Muscle layer of colon (tissue), 2 donors: Measurements from ENCODE around the gene OR2W3.

ENCODE experiments used
- H3K27ac ChIP-seq: one replicate; pipeline ENCODE4 v1.7.0; 2013; ENCODE audit warnings: low read depth, mild to moderate bottlenecking, low read length, moderate library complexity
- H3K27me3 ChIP-seq, 2 donors: one replicate each; pipeline ENCODE4 v1.7.0; 2013; ENCODE audit warnings: low read length in 2 of 2, mild to moderate bottlenecking in 2 of 2; ENCODE audit not compliant: insufficient read depth in 2 of 2, control insufficient read depth in 1 of 2
- H3K36me3 ChIP-seq: one replicate; pipeline ENCODE4 v1.7.0; 2013; ENCODE audit warnings: mild to moderate bottlenecking, low read length; ENCODE audit not compliant: insufficient read depth
- H3K4me1 ChIP-seq: one replicate; pipeline ENCODE4 v1.7.0; 2013; ENCODE audit warnings: mild to moderate bottlenecking, low read length; ENCODE audit not compliant: insufficient read depth
- H3K4me3 ChIP-seq, 2 donors: one replicate each; pipeline ENCODE4 v1.7.0; 2013; ENCODE audit warnings: low read length in 2 of 2, low read depth in 1 of 2, mild to moderate bottlenecking in 1 of 2, moderate library complexity in 1 of 2
- H3K9ac ChIP-seq: one replicate; pipeline ENCODE4 v1.7.0; 2013; ENCODE audit warnings: low read length
- H3K9me3 ChIP-seq: one replicate; pipeline ENCODE4 v1.7.0; 2013; ENCODE audit warnings: mild to moderate bottlenecking, low read length
- donor health status: abdominal sarcoma.
- donor health status: Adenocarcinoma of cecum.

The OR2W3 gene

GRCh38 chr1:247883346-247883745, 12.0 kb upstream of the OR2W3 start:
- no peaks in the 10 kb centered on the region for H3K27me3 ChIP-seq
- H3K4me3 ChIP-seq = no peak overlapping the region
- no peaks in the 10 kb centered on the region for H3K4me1 ChIP-seq
- H3K27ac ChIP-seq = no peak overlapping the region
- H3K36me3 ChIP-seq = no peaks in the 10 kb centered on the region
- no peaks in the 10 kb centered on the region for H3K9me3 ChIP-seq
- no peak overlapping the region for H3K9ac ChIP-seq

DNA sequence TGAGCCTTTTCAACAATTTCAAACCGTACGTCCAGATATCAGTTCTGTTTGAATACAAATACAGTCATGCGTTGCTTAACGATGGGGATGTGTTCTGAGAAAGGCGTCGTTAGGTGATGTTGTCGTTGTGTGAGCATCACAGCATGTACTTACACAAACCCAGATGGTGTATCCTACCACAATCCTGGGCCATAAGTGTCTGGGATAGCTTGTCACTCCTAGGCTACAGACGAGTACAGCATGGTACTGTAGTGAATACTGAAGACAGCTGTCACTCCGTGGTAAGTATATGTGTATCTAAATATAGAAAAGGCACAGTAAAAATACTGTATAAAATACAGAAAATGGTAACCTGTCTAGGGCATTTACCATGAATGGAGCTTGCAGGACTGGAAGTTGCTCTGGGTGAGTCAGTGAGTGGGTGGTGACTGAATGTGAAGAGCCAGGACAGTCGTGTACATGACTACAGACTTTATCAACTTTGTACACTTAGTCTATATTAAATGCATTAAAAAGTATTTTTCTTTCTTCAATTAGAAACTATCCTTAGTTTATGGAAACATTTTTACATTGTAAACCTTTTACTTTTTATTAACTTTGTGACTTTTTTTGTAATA, 10.5 kb upstream of the OR2W3 start:
- Histone ChIP-seq H3K27me3 (no peaks in the 10 kb centered on the region), H3K27ac (no peak overlapping the region), H3K9ac (no peak overlapping the region), H3K4me1 (no peaks in the 10 kb centered on the region), H3K9me3 (no peaks in the 10 kb centered on the region), H3K36me3 (no peaks in the 10 kb centered on the region), H3K4me3 (no peak overlapping the region)

DNA sequence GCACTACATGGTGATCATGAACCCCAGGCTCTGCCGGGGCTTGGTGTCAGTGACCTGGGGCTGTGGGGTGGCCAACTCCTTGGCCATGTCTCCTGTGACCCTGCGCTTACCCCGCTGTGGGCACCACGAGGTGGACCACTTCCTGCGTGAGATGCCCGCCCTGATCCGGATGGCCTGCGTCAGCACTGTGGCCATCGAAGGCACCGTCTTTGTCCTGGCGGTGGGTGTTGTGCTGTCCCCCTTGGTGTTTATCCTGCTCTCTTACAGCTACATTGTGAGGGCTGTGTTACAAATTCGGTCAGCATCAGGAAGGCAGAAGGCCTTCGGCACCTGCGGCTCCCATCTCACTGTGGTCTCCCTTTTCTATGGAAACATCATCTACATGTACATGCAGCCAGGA, 589 bp downstream of the OR2W3 start:
- Histone ChIP-seq H3K36me3 (no peaks in the 10 kb centered on the region), H3K27me3 (no peaks in the 10 kb centered on the region), H3K27ac (no peak overlapping the region), H3K9ac (no peak overlapping the region), H3K9me3 (no peaks in the 10 kb centered on the region), H3K4me3 (no peak overlapping the region), H3K4me1 (no peaks in the 10 kb centered on the region)

DNA sequence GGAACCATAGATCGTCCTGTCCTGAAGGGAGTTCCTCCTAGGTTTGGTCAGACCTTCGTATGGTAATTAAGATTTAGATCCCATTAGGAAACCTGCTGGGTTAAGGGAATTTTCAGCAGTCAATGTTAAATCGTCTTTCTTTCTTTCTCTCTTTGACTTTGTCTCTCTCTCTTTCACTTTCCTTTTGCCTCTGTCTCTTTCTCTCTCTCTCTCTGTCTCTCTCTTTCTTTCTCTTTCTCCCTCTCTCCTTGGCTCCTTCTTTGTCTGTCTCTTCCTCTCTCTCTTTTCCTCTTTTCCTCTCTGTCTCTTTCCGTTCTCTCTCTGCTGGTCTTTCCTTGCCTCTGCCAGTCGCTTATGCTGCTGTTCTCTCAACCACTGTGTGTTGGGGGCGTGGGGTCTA, 8.7 kb downstream of the OR2W3 start:
- Histone ChIP-seq H3K36me3 (no peaks in the 10 kb centered on the region), H3K27ac (no peak overlapping the region), H3K4me1 (no peaks in the 10 kb centered on the region), H3K27me3 (no peaks in the 10 kb centered on the region), H3K9me3 (no peaks in the 10 kb centered on the region), H3K4me3 (no peak overlapping the region), H3K9ac (no peak overlapping the region)

GRCh38 chr1:247905181-247905580, 9.8 kb downstream of the OR2W3 start:
- no peaks in the 10 kb centered on the region for H3K9me3 ChIP-seq
- H3K27me3 ChIP-seq = no peaks in the 10 kb centered on the region
- no peaks in the 10 kb centered on the region for H3K4me1 ChIP-seq
- H3K36me3 ChIP-seq = no peaks in the 10 kb centered on the region
- no peak overlapping the region for H3K27ac ChIP-seq
- no peak overlapping the region for H3K4me3 ChIP-seq
- H3K9ac ChIP-seq = no peak overlapping the region

DNA sequence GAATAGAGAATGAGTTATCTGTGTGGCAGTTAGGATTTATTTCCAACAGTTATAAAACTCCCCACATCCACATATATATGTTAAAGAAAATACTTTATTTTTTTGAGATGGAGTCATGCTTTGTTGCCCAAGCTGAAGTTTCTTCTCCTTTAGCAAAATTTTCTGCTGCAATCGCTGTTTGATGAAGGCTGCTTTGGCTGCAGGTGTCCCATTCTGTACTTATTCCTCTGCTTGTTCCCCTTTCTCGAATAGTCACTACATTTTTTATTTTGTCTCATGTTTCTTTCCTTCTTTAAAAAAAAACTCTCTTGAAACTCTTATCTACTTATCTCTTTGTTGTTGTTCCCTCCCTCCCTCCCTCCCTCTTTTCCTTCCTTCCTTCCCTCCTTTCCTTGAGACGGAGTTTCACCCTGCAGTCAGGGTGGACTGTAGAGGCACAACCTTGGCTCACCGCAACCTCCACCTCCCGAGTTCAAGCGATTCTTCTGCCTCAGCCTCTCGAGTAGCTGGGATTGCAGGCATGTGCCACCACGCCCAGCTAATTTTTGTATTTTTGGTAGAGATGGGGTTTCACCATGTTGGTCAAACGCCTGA, 10.6 kb downstream of the OR2W3 start:
- H3K4me1 ChIP-seq = no peaks in the 10 kb centered on the region
- H3K36me3 ChIP-seq = no peaks in the 10 kb centered on the region
- H3K9me3 ChIP-seq = no peaks in the 10 kb centered on the region
- no peak overlapping the region for H3K27ac ChIP-seq
- no peaks in the 10 kb centered on the region for H3K27me3 ChIP-seq
- H3K4me3 ChIP-seq = no peak overlapping the region
- H3K9ac ChIP-seq = no peak overlapping the region

DNA sequence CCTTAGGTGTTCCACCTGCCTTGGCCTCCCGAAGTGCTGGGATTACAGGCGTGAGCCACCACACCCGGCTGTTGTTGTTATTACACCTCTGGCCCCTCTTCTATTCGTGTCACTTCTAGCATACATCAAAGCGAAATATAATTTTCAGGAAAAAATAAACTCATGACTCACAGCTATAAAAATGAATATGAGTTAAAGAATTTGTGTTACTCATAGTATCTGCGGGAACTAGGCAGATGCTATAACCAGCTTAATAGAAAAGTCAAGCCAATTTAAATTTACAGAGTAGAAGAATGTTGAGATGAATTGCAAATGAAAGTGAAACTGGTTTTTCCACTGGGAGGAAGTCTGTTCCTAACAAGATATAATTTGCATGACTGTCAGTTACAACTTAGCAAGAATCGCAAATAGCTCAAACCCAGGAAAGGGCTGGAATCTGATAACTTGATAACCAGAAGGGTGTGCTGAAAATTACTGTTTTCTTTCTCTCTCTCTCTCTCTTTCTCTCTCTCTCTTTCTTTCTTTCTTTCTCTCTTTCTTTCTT, 11.2 kb downstream of the OR2W3 start:
- H3K4me3 ChIP-seq = no peak overlapping the region
- H3K36me3 ChIP-seq = no peaks in the 10 kb centered on the region
- no peak overlapping the region for H3K27ac ChIP-seq
- H3K9me3 ChIP-seq = no peaks in the 10 kb centered on the region
- H3K9ac ChIP-seq = no peak overlapping the region
- no peaks in the 10 kb centered on the region for H3K27me3 ChIP-seq
- H3K4me1 ChIP-seq = no peaks in the 10 kb centered on the region

- Histone ChIP-seq H3K27me3 (no peaks in the 10 kb centered on the region), H3K27ac (no peak overlapping the region), H3K9ac (no peak overlapping the region), H3K4me1 (no peaks in the 10 kb centered on the region), H3K9me3 (no peaks in the 10 kb centered on the region), H3K4me3 (no peak overlapping the region), H3K36me3 (no peaks in the 10 kb centered on the region)
Observed at GRCh38 chr1:247908766-247909165, 13.4 kb downstream of the OR2W3 start.

- H3K4me1 ChIP-seq = no peaks in the 10 kb centered on the region
- no peak overlapping the region for H3K4me3 ChIP-seq
- no peaks in the 10 kb centered on the region for H3K9me3 ChIP-seq
- H3K9ac ChIP-seq = no peak overlapping the region
- no peaks in the 10 kb centered on the region for H3K36me3 ChIP-seq
- H3K27me3 ChIP-seq = no peaks in the 10 kb centered on the region
- H3K27ac ChIP-seq = no peak overlapping the region
Observed at GRCh38 chr1:247913786-247914185, 18.4 kb downstream of the OR2W3 start.

- H3K4me1 ChIP-seq = no peaks in the 10 kb centered on the region
- no peaks in the 10 kb centered on the region for H3K9me3 ChIP-seq
- no peak overlapping the region for H3K4me3 ChIP-seq
- no peak overlapping the region for H3K9ac ChIP-seq
- H3K27ac ChIP-seq = no peak overlapping the region
- H3K36me3 ChIP-seq = no peaks in the 10 kb centered on the region
- H3K27me3 ChIP-seq = no peaks in the 10 kb centered on the region
Observed at GRCh38 chr1:247914941-247915662, 19.7 kb downstream of the OR2W3 start.

GRCh38 chr1:247919952-247920351, 24.6 kb downstream of the OR2W3 start, which contains the start of gene OR2T8:
TSS of gene OR2T8 (plus strand) at chr1:247920252. CDS start at chr1:247921018, 766 bp downstream.
- H3K27ac ChIP-seq = no peak within 1 kb of the TSS
- H3K9ac ChIP-seq = no peak within 1 kb of the TSS
- no peaks in the 10 kb centered on the region for H3K27me3 ChIP-seq
- H3K4me3 ChIP-seq = no peak within 1 kb of the TSS
- no peaks in the 10 kb centered on the region for H3K9me3 ChIP-seq
- H3K4me1 ChIP-seq = no peaks in the 10 kb centered on the region
- no peaks in the 10 kb centered on the region for H3K36me3 ChIP-seq
